ENCODE measurements around the gene TRIP10. TPM values are rescaled to one million over a fixed set of nuclear protein-coding genes. Genes with fewer than 3 reads are reported as not detected.
A peak's percentile ranks its signal among the peaks of the same experiment; 100 is the strongest.
"Not testable (repeated sequence)": the region's sequence is repeated elsewhere in the genome, so short reads cannot be mapped to it uniquely, and the experiment has no call there.

Gene TRIP10
- total RNA-seq, 1 donor from 2014 or later = 43.5 TPM

DNA sequence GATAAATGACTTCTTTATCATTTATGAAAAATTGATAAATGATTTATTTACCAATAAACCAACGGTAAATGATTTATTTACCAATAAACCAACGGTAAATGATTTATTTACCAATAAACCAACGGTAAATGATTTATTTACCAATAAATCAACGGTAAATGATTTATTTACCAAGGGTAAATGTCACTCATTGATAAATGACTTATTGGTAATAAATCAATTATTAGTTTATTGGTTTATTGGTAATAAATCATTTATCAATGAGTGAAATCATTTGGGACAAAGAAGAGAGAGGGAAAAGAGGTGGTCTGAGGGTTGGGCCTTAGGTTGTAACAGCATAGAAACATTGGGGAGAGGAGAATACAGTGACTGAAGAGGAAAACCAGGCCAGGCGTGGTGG lies 54.5 kb downstream of the TRIP10 start:
- H3K4me3 ChIP-seq (ENCODE audit: low read depth, low read length) = no peak overlapping the region
- no peak for TF ChIP-seq CTCF (conservative IDR thresholded peaks at IDR 0.05; ENCODE audit: low read depth, low read length)
- no peak for DNase-seq (ENCODE audit: low read depth)

GRCh38 chr19:6794686-6795431 lies 55.4 kb downstream of the TRIP10 start:
- no peak for TF ChIP-seq CTCF (conservative IDR thresholded peaks at IDR 0.05; ENCODE audit: low read depth, low read length)
- no peak for DNase-seq (ENCODE audit: low read depth)
- no peak overlapping the region for H3K4me3 ChIP-seq (ENCODE audit: low read depth, low read length)

DNA sequence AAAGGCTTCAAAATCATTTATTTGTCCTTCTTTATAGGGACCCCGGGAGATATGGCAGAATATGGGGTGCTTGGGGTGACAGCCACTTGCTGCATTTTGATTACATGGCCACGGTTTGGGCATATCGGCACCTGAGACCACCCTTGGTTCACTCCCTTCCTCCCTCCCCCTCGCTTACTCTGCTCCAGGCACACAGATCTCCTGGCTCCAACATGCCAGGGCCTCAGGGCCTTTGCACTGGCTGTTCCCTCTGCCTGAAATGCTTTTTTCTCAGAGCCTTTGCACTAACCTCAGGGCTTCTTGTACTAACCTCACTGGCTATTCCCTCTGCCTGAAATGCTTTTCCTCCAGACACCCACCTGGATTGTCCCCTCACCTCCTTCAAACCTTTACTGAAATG lies 56.8 kb downstream of the TRIP10 start:
- no peak overlapping the region for H3K4me3 ChIP-seq (ENCODE audit: low read depth, low read length)
- no peak for TF ChIP-seq CTCF (conservative IDR thresholded peaks at IDR 0.05; ENCODE audit: low read depth, low read length)
- DNase-seq (ENCODE audit: low read depth) = no peak

- DNase-seq (ENCODE audit: low read depth) = no peak
- no peak overlapping the region for H3K4me3 ChIP-seq (ENCODE audit: low read depth, low read length)
- TF ChIP-seq CTCF (conservative IDR thresholded peaks at IDR 0.05; ENCODE audit: low read depth, low read length) = no peak
These were observed 58.2 kb downstream of the TRIP10 start for GRCh38 chr19:6797646-6798045.

GRCh38 chr19:6800160-6800790 lies 60.8 kb downstream of the TRIP10 start:
- not testable (repeated sequence) for H3K4me3 ChIP-seq (ENCODE audit: low read depth, low read length); DNase-seq (ENCODE audit: low read depth)

GRCh38 chr19:6800991-6801484 lies 61.6 kb downstream of the TRIP10 start:
- no peak for TF ChIP-seq CTCF (conservative IDR thresholded peaks at IDR 0.05; ENCODE audit: low read depth, low read length)
- peak overlapping the region; percentile 27 for H3K4me3 ChIP-seq (ENCODE audit: low read depth, low read length)
- peak; percentile 81 for DNase-seq (ENCODE audit: low read depth)

Other genes starting within 250 kb of the TRIP10 start
- gene TUBB4A, start 237.4 kb upstream of the TRIP10 start, total RNA-seq = 0.72 and 3.1 TPM in 2 replicates
- gene TNFSF9, start 208.7 kb upstream of the TRIP10 start, total RNA-seq = 12.5 and 18.1 TPM in 2 replicates
- 6.8 and 9.7 TPM in 2 replicates for gene CD70, start 148.5 kb upstream of the TRIP10 start, total RNA-seq
- gene TNFSF14, start 69.5 kb upstream of the TRIP10 start, total RNA-seq = not detected in 2 replicates
- 10.0 and 16.1 TPM in 2 replicates for gene C3, start 19.0 kb upstream of the TRIP10 start, total RNA-seq
- 29.3 and 58.2 TPM in 2 replicates for gene GPR108, start 2.1 kb upstream of the TRIP10 start, total RNA-seq
- 26.6 and 27.6 TPM in 2 replicates for gene SH2D3A, start 27.8 kb downstream of the TRIP10 start, total RNA-seq
- 1.3 and 1.4 TPM in 2 replicates for gene VAV1, start 33.0 kb downstream of the TRIP10 start, total RNA-seq
- gene ADGRE1, start 147.9 kb downstream of the TRIP10 start, total RNA-seq = not detected in 2 replicates